HepG2 (cell line): ENCODE results near the gene SEZ6. TPM values are rescaled to one million over a fixed set of nuclear protein-coding genes. Genes with fewer than 3 reads are reported as not detected.

Source experiments
- ARNT ChIP-seq: fragments of 450-650 bp; IDR thresholded peaks from 2 replicates; pipeline ENCODE4 v1.6.1; 2017
- ATAD3A ChIP-seq: sonication (generic); formaldehyde crosslinking; IDR thresholded peaks from 2 replicates; pipeline ENCODE4 v1.4.0; 2020; ENCODE audit warnings: missing genetic modification reagents
- BHLHE40 ChIP-seq: IDR thresholded peaks from 2 replicates; pipeline ENCODE4 v1.6.1; 2011; ENCODE audit warnings: low read length, improper control_type of control experiment
- CBFB ChIP-seq: sonication (generic); formaldehyde crosslinking; IDR thresholded peaks from 2 replicates; pipeline ENCODE4 v1.4.0; 2020; ENCODE audit warnings: missing genetic modification reagents
- FOXM1 ChIP-seq: sonication (generic); formaldehyde crosslinking; IDR thresholded peaks from 2 replicates; pipeline ENCODE4 v1.5.0; 2020; ENCODE audit warnings: missing genetic modification reagents
- GABPB1 ChIP-seq: IDR thresholded peaks from 2 replicates; pipeline ENCODE4 v1.6.1; 2016; ENCODE audit warnings: mild to moderate bottlenecking, missing genetic modification reagents, moderate library complexity, missing compliant biosample characterization
- KLF16 ChIP-seq, 2 experiments: sonication (generic) in 1 of 2; formaldehyde crosslinking in 1 of 2; IDR thresholded peaks; 2 replicates each; pipeline versions ENCODE4 v1.6.1 to v1.8.0; 2016 to 2023; ENCODE audit warnings: missing genetic modification reagents in 2 of 2, missing compliant biosample characterization in 1 of 2
- NFATC3 ChIP-seq: sonication (generic); formaldehyde crosslinking; IDR thresholded peaks from 2 replicates; pipeline ENCODE4 v1.5.1; 2020; ENCODE audit warnings: mild to moderate bottlenecking, missing genetic modification reagents
- PAF1 ChIP-seq: IDR thresholded peaks from 2 replicates; pipeline ENCODE4 v1.6.1; 2016; ENCODE audit warnings: missing genetic modification reagents, missing compliant biosample characterization
- RAD21 ChIP-seq: fragments of 450-650 bp; formaldehyde crosslinking; IDR thresholded peaks from 2 replicates; pipeline ENCODE4 v1.5.0; 2020; ENCODE audit warnings: mild to moderate bottlenecking
- RFX3 ChIP-seq: IDR thresholded peaks from 2 replicates; pipeline ENCODE4 v1.6.1; 2016; ENCODE audit warnings: missing biosample characterization, missing genetic modification reagents
- TBL1XR1 ChIP-seq: fragments of 150-350 bp; IDR thresholded peaks from 2 replicates; pipeline ENCODE4 v1.6.1; 2014; ENCODE audit warnings: borderline replicate concordance, low read length; ENCODE audit not compliant: partially characterized antibody
- U2AF1 ChIP-seq: fragments of 200-400 bp; formaldehyde crosslinking; optimal IDR thresholded peaks from 2 replicates; pipeline ENCODE3; 2017; ENCODE audit warnings: mild to moderate bottlenecking, low read depth, low read length
- ZBTB38 ChIP-seq: sonication (generic); formaldehyde crosslinking; IDR thresholded peaks from 2 replicates; pipeline ENCODE4 v1.5.1; 2020; ENCODE audit warnings: mild to moderate bottlenecking, missing genetic modification reagents
- ZC3H4 ChIP-seq: sonication (generic); formaldehyde crosslinking; IDR thresholded peaks from 2 replicates; pipeline ENCODE4 v1.4.0; 2020; ENCODE audit warnings: missing genetic modification reagents, borderline replicate concordance
- ZKSCAN1 ChIP-seq: fragments of 150-350 bp; IDR thresholded peaks from 2 replicates; pipeline ENCODE4 v1.6.1; 2014; ENCODE audit warnings: low read length
- ZNF253 ChIP-seq: sonication (generic); formaldehyde crosslinking; IDR thresholded peaks from 2 replicates; pipeline ENCODE4 v1.8.0; 2022; ENCODE audit warnings: mild to moderate bottlenecking, missing genetic modification reagents, borderline replicate concordance
- ZNF547 ChIP-seq: sonication (generic); formaldehyde crosslinking; IDR thresholded peaks from 2 replicates; pipeline ENCODE4 v1.5.1; 2020; ENCODE audit warnings: mild to moderate bottlenecking, missing genetic modification reagents
- ZNF724P ChIP-seq: sonication (generic); formaldehyde crosslinking; IDR thresholded peaks from 2 replicates; pipeline ENCODE4 v1.8.0; 2022; ENCODE audit warnings: missing genetic modification reagents, borderline replicate concordance
- ZNF737 ChIP-seq: sonication (generic); formaldehyde crosslinking; IDR thresholded peaks from 2 replicates; pipeline ENCODE4 v1.5.0; 2020; ENCODE audit warnings: missing genetic modification reagents, mild to moderate bottlenecking, borderline replicate concordance
- polyA plus RNA-seq, 8 experiments: library from polyadenylated mRNA; depleted of rRNA in 3 of 8; stranded (reverse) in 7 of 8; unstranded in 1 of 8; fragments of >200 nt; fragmentation: Illumina TruSeq in 4 of 8; extraction: Trizol in 4 of 8; gene quantifications; 2 replicates each; pipeline versions ENCODE4 v1.2.1 to v1.2.3, GENCODE V29; 2011 to 2016; ENCODE audit warnings: low read depth in 4 of 8, missing spikeins in 1 of 8, mixed read lengths in 1 of 8; ENCODE audit not compliant: insufficient read depth in 1 of 8
- total RNA-seq, 5 experiments: library from RNA; depleted of rRNA; stranded (reverse); fragments of >200 nt; fragmentation: Illumina TruSeq; extraction: Trizol; gene quantifications; 2 replicates each; pipeline ENCODE4 v1.2.3, GENCODE V29; 2016; ENCODE audit warnings: low read depth in 1 of 5
- TF ChIP-seq, protein P1 (sequence below): sonication (generic); formaldehyde crosslinking; conservative IDR thresholded peaks from 2 replicates; pipeline ENCODE4 v1.4.0; 2020; ENCODE audit warnings: missing genetic modification reagents
- TF ChIP-seq, protein P2 (sequence below): sonication (generic); formaldehyde crosslinking; IDR thresholded peaks from 2 replicates; pipeline ENCODE4 v1.5.0; 2020; ENCODE audit warnings: missing genetic modification reagents, mild to moderate bottlenecking, borderline replicate concordance
- TF ChIP-seq, protein P3 (sequence below): sonication (generic); formaldehyde crosslinking; IDR thresholded peaks from 2 replicates; pipeline ENCODE4 v1.5.0; 2020; ENCODE audit warnings: missing genetic modification reagents
- TF ChIP-seq, protein P4 (sequence below): sonication (generic); formaldehyde crosslinking; IDR thresholded peaks from 2 replicates; pipeline ENCODE4 v1.4.0; 2020; ENCODE audit warnings: missing genetic modification reagents; ENCODE audit errors: not compliant biosample characterization
- TF ChIP-seq, protein P5 (sequence below): sonication (generic); formaldehyde crosslinking; IDR thresholded peaks from 2 replicates; pipeline ENCODE4 v1.5.1; 2020; ENCODE audit warnings: missing genetic modification reagents, mild to moderate bottlenecking, borderline replicate concordance

SEZ6 gene
- total and polyA plus RNA-seq, 2 of the 13 experiments (the other 11 are each of a cell fraction or from before 2014, with no cell fraction given) = not detected

DNA sequence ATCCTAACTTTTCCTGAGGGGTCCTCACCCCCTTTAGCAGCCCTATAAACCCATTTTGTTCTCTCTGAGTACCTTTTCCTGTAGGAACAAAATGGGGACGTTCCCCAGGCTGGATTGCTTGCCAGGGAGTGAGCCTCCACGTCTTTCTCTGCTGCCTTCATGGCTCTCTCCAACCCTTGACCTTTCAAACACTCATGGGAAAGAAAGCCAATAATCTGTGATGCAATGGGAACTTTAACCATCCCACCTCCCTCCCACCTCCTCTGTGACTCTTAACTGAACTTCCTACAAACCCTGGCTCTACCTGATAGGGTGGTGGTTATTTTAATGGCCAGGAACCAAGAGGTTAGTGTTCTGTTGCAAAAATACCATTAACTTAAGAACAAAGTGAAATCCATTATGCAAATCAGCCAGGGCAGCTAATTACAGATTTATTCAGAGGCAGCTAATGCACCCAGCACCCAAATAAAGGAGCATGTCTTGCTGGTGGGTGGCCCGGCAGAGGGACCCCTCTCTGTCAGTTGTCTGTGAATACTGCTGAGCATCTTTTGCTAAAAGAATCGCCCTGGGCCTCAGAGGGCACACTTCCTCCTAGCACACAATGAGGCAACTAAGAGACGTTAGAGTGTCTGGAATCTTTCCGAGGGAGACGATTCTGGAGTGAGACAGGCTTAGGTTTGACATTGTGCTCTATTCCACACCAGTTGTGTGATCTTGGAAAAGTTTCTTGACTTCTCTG, 40.1 kb upstream of the SEZ6 start (continued):
- TF ChIP-seq U2AF1 (no peak), ZC3H4 (no peak), BHLHE40 (no peak), ZKSCAN1 (no peak), ZNF547 (CRISPR knock-in tag) (no peak), ZNF737 (CRISPR knock-in tag) (no peak), NFATC3 (CRISPR knock-in tag) (no peak), CBFB (no peak), ZNF724P (no peak), RFX3 (CRISPR knock-in tag) (no peak), KLF16 (CRISPR knock-in tag; IDR thresholded peaks at IDR 0.05) (peak in 1 of 2 experiments; percentile 56; a peak in 1 of 4 replicates), FOXM1 (CRISPR knock-in tag) (no peak), PAF1 (CRISPR knock-in tag) (no peak), TBL1XR1 (no peak), ZNF253 (CRISPR knock-in tag) (no peak), RAD21 (no peak), ARNT (no peak), GABPB1 (CRISPR knock-in tag) (no peak), ATAD3A (CRISPR knock-in tag) (no peak), ZBTB38 (CRISPR knock-in tag) (no peak)
- TF ChIP-seq, protein P1, sequence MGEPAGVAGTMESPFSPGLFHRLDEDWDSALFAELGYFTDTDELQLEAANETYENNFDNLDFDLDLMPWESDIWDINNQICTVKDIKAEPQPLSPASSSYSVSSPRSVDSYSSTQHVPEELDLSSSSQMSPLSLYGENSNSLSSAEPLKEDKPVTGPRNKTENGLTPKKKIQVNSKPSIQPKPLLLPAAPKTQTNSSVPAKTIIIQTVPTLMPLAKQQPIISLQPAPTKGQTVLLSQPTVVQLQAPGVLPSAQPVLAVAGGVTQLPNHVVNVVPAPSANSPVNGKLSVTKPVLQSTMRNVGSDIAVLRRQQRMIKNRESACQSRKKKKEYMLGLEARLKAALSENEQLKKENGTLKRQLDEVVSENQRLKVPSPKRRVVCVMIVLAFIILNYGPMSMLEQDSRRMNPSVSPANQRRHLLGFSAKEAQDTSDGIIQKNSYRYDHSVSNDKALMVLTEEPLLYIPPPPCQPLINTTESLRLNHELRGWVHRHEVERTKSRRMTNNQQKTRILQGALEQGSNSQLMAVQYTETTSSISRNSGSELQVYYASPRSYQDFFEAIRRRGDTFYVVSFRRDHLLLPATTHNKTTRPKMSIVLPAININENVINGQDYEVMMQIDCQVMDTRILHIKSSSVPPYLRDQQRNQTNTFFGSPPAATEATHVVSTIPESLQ (CRISPR knock-in tag) = no peak
- TF ChIP-seq, protein P2, sequence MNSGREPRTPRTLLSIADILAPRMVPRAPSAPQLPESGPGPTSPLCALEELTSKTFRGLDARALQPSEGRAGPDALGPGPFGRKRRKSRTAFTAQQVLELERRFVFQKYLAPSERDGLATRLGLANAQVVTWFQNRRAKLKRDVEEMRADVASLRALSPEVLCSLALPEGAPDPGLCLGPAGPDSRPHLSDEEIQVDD (CRISPR knock-in tag) = no peak
- TF ChIP-seq, protein P3, sequence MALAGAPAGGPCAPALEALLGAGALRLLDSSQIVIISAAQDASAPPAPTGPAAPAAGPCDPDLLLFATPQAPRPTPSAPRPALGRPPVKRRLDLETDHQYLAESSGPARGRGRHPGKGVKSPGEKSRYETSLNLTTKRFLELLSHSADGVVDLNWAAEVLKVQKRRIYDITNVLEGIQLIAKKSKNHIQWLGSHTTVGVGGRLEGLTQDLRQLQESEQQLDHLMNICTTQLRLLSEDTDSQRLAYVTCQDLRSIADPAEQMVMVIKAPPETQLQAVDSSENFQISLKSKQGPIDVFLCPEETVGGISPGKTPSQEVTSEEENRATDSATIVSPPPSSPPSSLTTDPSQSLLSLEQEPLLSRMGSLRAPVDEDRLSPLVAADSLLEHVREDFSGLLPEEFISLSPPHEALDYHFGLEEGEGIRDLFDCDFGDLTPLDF (CRISPR knock-in tag) = no peak
- TF ChIP-seq, protein P4, sequence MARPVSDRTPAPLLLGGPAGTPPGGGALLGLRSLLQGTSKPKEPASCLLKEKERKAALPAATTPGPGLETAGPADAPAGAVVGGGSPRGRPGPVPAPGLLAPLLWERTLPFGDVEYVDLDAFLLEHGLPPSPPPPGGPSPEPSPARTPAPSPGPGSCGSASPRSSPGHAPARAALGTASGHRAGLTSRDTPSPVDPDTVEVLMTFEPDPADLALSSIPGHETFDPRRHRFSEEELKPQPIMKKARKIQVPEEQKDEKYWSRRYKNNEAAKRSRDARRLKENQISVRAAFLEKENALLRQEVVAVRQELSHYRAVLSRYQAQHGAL (CRISPR knock-in tag) = no peak
- TF ChIP-seq, protein P5, sequence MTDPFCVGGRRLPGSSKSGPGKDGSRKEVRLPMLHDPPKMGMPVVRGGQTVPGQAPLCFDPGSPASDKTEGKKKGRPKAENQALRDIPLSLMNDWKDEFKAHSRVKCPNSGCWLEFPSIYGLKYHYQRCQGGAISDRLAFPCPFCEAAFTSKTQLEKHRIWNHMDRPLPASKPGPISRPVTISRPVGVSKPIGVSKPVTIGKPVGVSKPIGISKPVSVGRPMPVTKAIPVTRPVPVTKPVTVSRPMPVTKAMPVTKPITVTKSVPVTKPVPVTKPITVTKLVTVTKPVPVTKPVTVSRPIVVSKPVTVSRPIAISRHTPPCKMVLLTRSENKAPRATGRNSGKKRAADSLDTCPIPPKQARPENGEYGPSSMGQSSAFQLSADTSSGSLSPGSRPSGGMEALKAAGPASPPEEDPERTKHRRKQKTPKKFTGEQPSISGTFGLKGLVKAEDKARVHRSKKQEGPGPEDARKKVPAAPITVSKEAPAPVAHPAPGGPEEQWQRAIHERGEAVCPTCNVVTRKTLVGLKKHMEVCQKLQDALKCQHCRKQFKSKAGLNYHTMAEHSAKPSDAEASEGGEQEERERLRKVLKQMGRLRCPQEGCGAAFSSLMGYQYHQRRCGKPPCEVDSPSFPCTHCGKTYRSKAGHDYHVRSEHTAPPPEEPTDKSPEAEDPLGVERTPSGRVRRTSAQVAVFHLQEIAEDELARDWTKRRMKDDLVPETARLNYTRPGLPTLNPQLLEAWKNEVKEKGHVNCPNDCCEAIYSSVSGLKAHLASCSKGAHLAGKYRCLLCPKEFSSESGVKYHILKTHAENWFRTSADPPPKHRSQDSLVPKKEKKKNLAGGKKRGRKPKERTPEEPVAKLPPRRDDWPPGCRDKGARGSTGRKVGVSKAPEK (CRISPR knock-in tag) = no peak
